MM.1S (cell line): Measurements from ENCODE around the gene HPSE.

ENCODE experiments used
- DNase-seq: peaks from one replicate; pipeline ENCODE4 v3.0.0-alpha.2; 2015
- H2AFZ ChIP-seq: fragments of 300-600 bp; sonication (generic); 2 replicates; pipeline ENCODE4 v1.6.0; 2016; ENCODE audit warnings: antibody characterized with exemption, low read length
- H3F3A ChIP-seq: fragments of 300-600 bp; sonication (generic); 2 replicates; pipeline ENCODE4 v1.6.1; 2016; ENCODE audit warnings: mild to moderate bottlenecking, antibody characterized with exemption, low read length, moderate library complexity, mixed read lengths; ENCODE audit not compliant: insufficient read depth
- H3K27ac ChIP-seq: fragments of 300-600 bp; sonication (generic); 2 replicates; pipeline ENCODE4 v1.5.1; 2016; ENCODE audit warnings: mild to moderate bottlenecking, low read length
- H3K27me3 ChIP-seq: fragments of 300-600 bp; sonication (generic); replicated peaks from 2 replicates; pipeline ENCODE4 v1.6.0; 2016; ENCODE audit warnings: low read length; ENCODE audit not compliant: insufficient read depth
- H3K36me3 ChIP-seq: fragments of 300-600 bp; sonication (generic); replicated peaks from 2 replicates; pipeline ENCODE4 v1.6.1; 2016; ENCODE audit warnings: mild to moderate bottlenecking, low read length, mixed read lengths; ENCODE audit not compliant: insufficient read depth
- H3K4me1 ChIP-seq: fragments of 300-600 bp; sonication (generic); 2 replicates; pipeline ENCODE4 v1.6.1; 2016; ENCODE audit warnings: low read length, mixed read lengths
- H3K4me2 ChIP-seq: fragments of 300-600 bp; sonication (generic); 2 replicates; pipeline ENCODE4 v1.6.0; 2016; ENCODE audit warnings: low read depth, low read length
- H3K4me3 ChIP-seq: fragments of 300-600 bp; sonication (generic); 2 replicates; pipeline ENCODE4 v1.5.1; 2016; ENCODE audit warnings: low read length, mixed read lengths
- H3K79me2 ChIP-seq: fragments of 300-600 bp; sonication (generic); 2 replicates; pipeline ENCODE4 v1.6.1; 2016; ENCODE audit warnings: mixed run types, low read length, mixed read lengths
- H3K9ac ChIP-seq: fragments of 300-600 bp; sonication (generic); 2 replicates; pipeline ENCODE4 v1.6.1; 2016; ENCODE audit warnings: low read length, mixed read lengths
- H3K9me2 ChIP-seq: fragments of 300-600 bp; sonication (generic); replicated peaks from 2 replicates; pipeline ENCODE4 v1.6.1; 2016; ENCODE audit warnings: mild to moderate bottlenecking, low read length, mixed read lengths; ENCODE audit not compliant: insufficient read depth
- H3K9me3 ChIP-seq: fragments of 300-600 bp; sonication (generic); replicated peaks from 2 replicates; pipeline ENCODE4 v1.6.1; 2016; ENCODE audit warnings: mild to moderate bottlenecking, low read length, mixed read lengths; ENCODE audit not compliant: insufficient read depth
- H4K20me1 ChIP-seq: fragments of 300-600 bp; sonication (generic); 2 replicates; pipeline ENCODE4 v1.6.1; 2016; ENCODE audit warnings: mild to moderate bottlenecking, low read length, moderate library complexity, mixed read lengths; ENCODE audit not compliant: insufficient read depth
- CTCF ChIP-seq: fragments of 300-600 bp; sonication (generic); IDR thresholded peaks from 2 replicates; pipeline ENCODE4 v1.5.1; 2016; ENCODE audit warnings: antibody characterized with exemption, low read length, mixed read lengths
- EZH2 ChIP-seq: fragments of 300-600 bp; sonication (generic); optimal IDR thresholded peaks from 2 replicates; pipeline ENCODE3; 2017; ENCODE audit warnings: low read depth, mild to moderate bottlenecking, antibody characterized with exemption, low read length, mixed read lengths
- EZH2phosphoT487 ChIP-seq: fragments of 300-600 bp; sonication (generic); IDR thresholded peaks from 2 replicates; pipeline ENCODE4 v1.6.1; 2018; ENCODE audit warnings: antibody characterized with exemption, low read length

Gene HPSE

GRCh38 chr4:83335701-83336100 lies 1.1 kb upstream of the HPSE start:
- Histone ChIP-seq H3F3A (peaks cover 19% of the 10 kb centered on the region; the same call in 1 of the 2 replicates), H3K9me2 (no peaks in the 10 kb centered on the region), H3K79me2 (no peaks in the 10 kb centered on the region), H3K4me1 (peaks cover 16% of the 10 kb centered on the region), H3K9me3 (no peaks in the 10 kb centered on the region), H3K36me3 (no peaks in the 10 kb centered on the region), H2AFZ (no peak overlapping the region), H3K9ac (no peak overlapping the region), H3K4me3 (no peak overlapping the region), H3K4me2 (0 out of 2 replicates have a peak overlapping the region, but pooled peaks have one; percentile 95), H3K27me3 (no peaks in the 10 kb centered on the region), H4K20me1 (no peaks in the 10 kb centered on the region), H3K27ac (no peak overlapping the region)
- no peak for DNase-seq
- TF ChIP-seq EZH2, result no peak
- TF ChIP-seq CTCF, result no peak
- no peak for TF ChIP-seq EZH2phosphoT487

- H3K9me2 ChIP-seq, result no peaks in the 10 kb centered on the region
- H3K9me3 ChIP-seq, result no peaks in the 10 kb centered on the region
- H3K4me3 ChIP-seq, result no peak overlapping the region
- no peaks in the 10 kb centered on the region for H3K79me2 ChIP-seq
- no peak for DNase-seq
- peaks cover 12% of the 10 kb centered on the region for H3K4me1 ChIP-seq
- TF ChIP-seq EZH2phosphoT487 (no peak), CTCF (no peak), EZH2 (no peak)
- H3K4me2 ChIP-seq, result no peak overlapping the region
- no peaks in the 10 kb centered on the region for H4K20me1 ChIP-seq
- no peak overlapping the region for H3K9ac ChIP-seq
- H2AFZ ChIP-seq, result no peak overlapping the region
- H3K27ac ChIP-seq, result no peak overlapping the region
- H3K36me3 ChIP-seq, result no peaks in the 10 kb centered on the region
- no peaks in the 10 kb centered on the region for H3K27me3 ChIP-seq
- 0 out of 2 replicates have a peak, but pooled peaks cover 13% of the 10 kb centered on the region for H3F3A ChIP-seq
Measured at GRCh38 chr4:83331956-83332355, 2.7 kb downstream of the HPSE start.

GRCh38 chr4:83329521-83330110 lies 5.0 kb downstream of the HPSE start:
- Histone ChIP-seq H3K4me1 (peaks cover 8% of the 10 kb centered on the region), H3K36me3 (no peaks in the 10 kb centered on the region), H3K9me2 (no peaks in the 10 kb centered on the region), H3K9me3 (no peaks in the 10 kb centered on the region), H3K4me2 (no peak overlapping the region), H3K27ac (no peak overlapping the region), H2AFZ (no peak overlapping the region), H3K79me2 (no peaks in the 10 kb centered on the region), H3K27me3 (no peaks in the 10 kb centered on the region), H3F3A (0 out of 2 replicates have a peak, but pooled peaks cover 4% of the 10 kb centered on the region), H3K4me3 (no peak overlapping the region), H4K20me1 (no peaks in the 10 kb centered on the region), H3K9ac (no peak overlapping the region)
- no peak for DNase-seq
- TF ChIP-seq CTCF (no peak), EZH2 (no peak), EZH2phosphoT487 (no peak)
